Parathyroid adenoma (tissue), 2 donors: Measurements from ENCODE around the gene DUS2.
"Not testable (repeated sequence)": the region's sequence is repeated elsewhere in the genome, so short reads cannot be mapped to it uniquely, and the experiment has no call there.

Experiments used
- H2AFZ ChIP-seq: fragments of 300-600 bp; sonication (generic); one replicate; pipeline ENCODE4 v1.7.0; 2017; ENCODE audit warnings: antibody characterized with exemption, mild to moderate bottlenecking
- H3K27ac ChIP-seq: fragments of 300-600 bp; sonication (generic); one replicate; pipeline ENCODE4 v1.7.0; 2017
- H3K27me3 ChIP-seq: fragments of 300-600 bp; sonication (generic); one replicate; pipeline ENCODE4 v1.7.0; 2017; ENCODE audit warnings: low read length; ENCODE audit not compliant: control insufficient read depth, insufficient read depth
- H3K36me3 ChIP-seq: fragments of 300-600 bp; sonication (generic); one replicate; pipeline ENCODE4 v1.7.0; 2017; ENCODE audit warnings: low read length; ENCODE audit not compliant: control insufficient read depth, insufficient read depth
- H3K4me1 ChIP-seq: fragments of 300-600 bp; sonication (generic); one replicate; pipeline ENCODE4 v1.7.0; 2017; ENCODE audit warnings: control low read depth
- H3K4me2 ChIP-seq: fragments of 300-600 bp; sonication (generic); one replicate; pipeline ENCODE4 v1.7.0; 2017; ENCODE audit warnings: low read length
- H3K4me3 ChIP-seq: fragments of 300-600 bp; sonication (generic); one replicate; pipeline ENCODE4 v1.7.0; 2017; ENCODE audit warnings: low read depth, low read length
- H3K79me2 ChIP-seq: fragments of 300-600 bp; sonication (generic); one replicate; pipeline ENCODE4 v1.7.0; 2017; ENCODE audit warnings: control low read depth
- H3K9ac ChIP-seq: fragments of 300-600 bp; sonication (generic); one replicate; pipeline ENCODE4 v1.7.0; 2017; ENCODE audit warnings: mild to moderate bottlenecking
- H3K9me3 ChIP-seq: fragments of 300-600 bp; sonication (generic); one replicate; pipeline ENCODE4 v1.7.0; 2017; ENCODE audit warnings: low read length; ENCODE audit not compliant: control insufficient read depth
- TF ChIP-seq, protein P1 (sequence below): fragments of 300-600 bp; sonication (generic); IDR thresholded peaks from one replicate; pipeline ENCODE4 v1.7.0; 2017; ENCODE audit warnings: antibody characterized with exemption, mild to moderate bottlenecking
- donor health status: primary hyperparathyroidism.

DUS2 gene

DNA sequence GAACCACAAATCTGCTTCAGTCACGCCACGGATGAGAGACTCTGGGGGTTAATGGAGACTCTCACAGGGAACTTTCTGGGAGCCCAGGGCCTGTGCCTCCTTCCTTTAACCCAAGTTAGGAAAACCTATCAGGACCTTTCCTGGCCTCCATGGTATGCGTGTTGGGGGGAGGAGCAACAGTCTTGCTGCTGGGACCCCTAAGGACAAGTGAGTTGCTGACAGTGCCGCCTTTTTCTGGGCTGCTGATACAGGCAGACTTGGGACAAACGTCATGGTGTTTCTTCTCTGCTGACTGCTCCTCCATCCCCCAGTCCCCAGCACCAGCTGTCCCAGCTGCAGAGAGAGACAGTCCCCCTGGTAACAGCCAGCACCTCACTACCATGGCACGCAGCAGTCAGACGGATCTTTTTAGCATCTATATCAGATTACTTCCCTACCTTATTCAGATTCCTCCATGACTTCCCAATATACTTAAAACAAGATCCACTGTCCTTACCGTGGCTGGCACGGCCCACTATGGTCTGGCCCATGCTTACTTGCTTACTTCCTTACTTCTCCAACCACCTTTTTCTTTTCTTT, 13.8 kb upstream of the DUS2 start:
- H2AFZ ChIP-seq = no peak overlapping the region

DNA sequence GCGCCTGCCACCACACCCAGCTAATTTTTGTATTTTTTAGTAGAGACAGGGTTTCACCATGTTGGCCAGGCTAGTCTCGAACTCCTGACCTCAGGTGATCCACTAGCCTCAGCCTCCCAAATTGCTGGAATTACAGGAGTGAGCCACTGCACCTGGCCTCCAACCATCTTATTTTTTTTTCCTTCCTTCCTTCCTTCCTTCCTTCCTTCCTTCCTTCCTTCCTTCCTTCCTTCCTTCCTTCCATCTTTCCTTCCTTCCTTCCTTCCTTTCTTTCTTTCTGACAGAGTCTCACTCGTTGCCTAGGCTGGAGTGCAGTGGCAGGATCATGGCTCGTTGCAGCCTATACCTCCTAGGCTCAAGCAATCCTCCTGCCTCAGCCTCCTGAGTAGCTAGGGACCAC, 13.2 kb upstream of the DUS2 start:
- not testable (repeated sequence) for H3K9ac ChIP-seq, H3K27ac ChIP-seq, H3K79me2 ChIP-seq, H3K4me1 ChIP-seq, H3K36me3 ChIP-seq, H3K4me3 ChIP-seq, H3K27me3 ChIP-seq, H3K9me3 ChIP-seq, H2AFZ ChIP-seq, H3K4me2 ChIP-seq

More for the DNA sequence above, 13.8 kb upstream of the DUS2 start:
- Histone ChIP-seq H3K36me3 (no peaks in the 10 kb centered on the region), H3K4me1 (no peaks in the 10 kb centered on the region), H3K4me2 (no peak overlapping the region), H3K4me3 (no peak overlapping the region), H3K27ac (no peak overlapping the region), H3K79me2 (no peaks in the 10 kb centered on the region), H3K9ac (no peak overlapping the region), H3K9me3 (no peaks in the 10 kb centered on the region), H3K27me3 (no peaks in the 10 kb centered on the region)
- TF ChIP-seq, protein P1, sequence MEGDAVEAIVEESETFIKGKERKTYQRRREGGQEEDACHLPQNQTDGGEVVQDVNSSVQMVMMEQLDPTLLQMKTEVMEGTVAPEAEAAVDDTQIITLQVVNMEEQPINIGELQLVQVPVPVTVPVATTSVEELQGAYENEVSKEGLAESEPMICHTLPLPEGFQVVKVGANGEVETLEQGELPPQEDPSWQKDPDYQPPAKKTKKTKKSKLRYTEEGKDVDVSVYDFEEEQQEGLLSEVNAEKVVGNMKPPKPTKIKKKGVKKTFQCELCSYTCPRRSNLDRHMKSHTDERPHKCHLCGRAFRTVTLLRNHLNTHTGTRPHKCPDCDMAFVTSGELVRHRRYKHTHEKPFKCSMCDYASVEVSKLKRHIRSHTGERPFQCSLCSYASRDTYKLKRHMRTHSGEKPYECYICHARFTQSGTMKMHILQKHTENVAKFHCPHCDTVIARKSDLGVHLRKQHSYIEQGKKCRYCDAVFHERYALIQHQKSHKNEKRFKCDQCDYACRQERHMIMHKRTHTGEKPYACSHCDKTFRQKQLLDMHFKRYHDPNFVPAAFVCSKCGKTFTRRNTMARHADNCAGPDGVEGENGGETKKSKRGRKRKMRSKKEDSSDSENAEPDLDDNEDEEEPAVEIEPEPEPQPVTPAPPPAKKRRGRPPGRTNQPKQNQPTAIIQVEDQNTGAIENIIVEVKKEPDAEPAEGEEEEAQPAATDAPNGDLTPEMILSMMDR = no peak

DNA sequence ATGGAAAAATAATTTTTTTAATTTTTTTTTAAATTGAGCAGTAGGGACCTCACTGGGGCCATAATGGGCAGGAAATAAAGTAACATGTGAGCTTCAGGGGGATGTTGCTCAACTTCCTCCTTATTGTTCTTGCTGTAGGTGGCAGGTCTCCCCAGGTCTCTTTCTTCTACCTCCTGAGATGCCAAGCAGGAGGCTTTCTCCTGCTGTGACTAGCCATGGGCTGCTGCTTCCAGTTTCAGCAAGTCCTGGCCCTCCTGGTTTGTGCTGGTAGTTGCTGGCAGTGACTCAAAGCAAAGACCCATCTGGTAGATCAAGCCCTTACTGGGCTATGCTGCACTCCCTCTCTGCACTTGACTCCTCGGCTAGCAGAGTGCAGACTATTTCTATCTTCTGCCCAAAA, 9.6 kb upstream of the DUS2 start:
- no peaks in the 10 kb centered on the region for H3K27me3 ChIP-seq
- no peak overlapping the region for H3K4me2 ChIP-seq
- H2AFZ ChIP-seq = no peak overlapping the region
- no peaks in the 10 kb centered on the region for H3K4me1 ChIP-seq
- no peak overlapping the region for H3K27ac ChIP-seq
- TF ChIP-seq, protein P1 = no peak
- no peak overlapping the region for H3K9ac ChIP-seq
- no peaks in the 10 kb centered on the region for H3K9me3 ChIP-seq
- H3K79me2 ChIP-seq = no peaks in the 10 kb centered on the region
- no peaks in the 10 kb centered on the region for H3K36me3 ChIP-seq
- no peak overlapping the region for H3K4me3 ChIP-seq

DNA sequence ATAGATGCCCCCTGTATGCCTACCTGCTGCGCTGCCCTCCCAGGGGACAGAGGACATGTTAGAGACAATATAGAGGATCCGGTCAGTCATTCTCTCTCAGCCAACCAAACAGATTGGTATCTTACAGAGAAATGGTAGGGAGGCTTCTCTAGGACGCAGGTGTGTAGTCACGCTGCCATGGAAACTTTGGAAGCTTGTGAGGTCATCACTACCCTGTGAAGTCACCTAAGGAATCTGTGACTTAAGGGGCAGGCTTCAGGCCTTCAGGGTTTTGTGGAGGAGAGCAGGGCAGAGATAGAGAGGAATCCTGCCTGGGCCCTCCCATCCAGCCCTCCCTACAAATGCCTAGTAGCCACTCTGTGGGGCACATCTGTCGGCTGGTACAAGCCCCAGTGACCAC, 7.4 kb upstream of the DUS2 start, which contains the start of gene DPEP2NB:
TSS of gene DPEP2NB (minus strand) at position 231 of the 400 bp plus-strand sequence. CDS start at position 90, 141 bp downstream.
- TF ChIP-seq, protein P1 = no peak
- peak within 1 kb of the TSS; percentile 5 for H2AFZ ChIP-seq
- no peaks in the 10 kb centered on the region for H3K79me2 ChIP-seq
- H3K27ac ChIP-seq = no peak within 1 kb of the TSS
- no peak within 1 kb of the TSS for H3K9ac ChIP-seq
- no peaks in the 10 kb centered on the region for H3K4me1 ChIP-seq
- no peaks in the 10 kb centered on the region for H3K27me3 ChIP-seq
- H3K4me2 ChIP-seq = no peak within 1 kb of the TSS
- H3K9me3 ChIP-seq = no peaks in the 10 kb centered on the region
- no peak within 1 kb of the TSS for H3K4me3 ChIP-seq
- H3K36me3 ChIP-seq = no peaks in the 10 kb centered on the region

DNA sequence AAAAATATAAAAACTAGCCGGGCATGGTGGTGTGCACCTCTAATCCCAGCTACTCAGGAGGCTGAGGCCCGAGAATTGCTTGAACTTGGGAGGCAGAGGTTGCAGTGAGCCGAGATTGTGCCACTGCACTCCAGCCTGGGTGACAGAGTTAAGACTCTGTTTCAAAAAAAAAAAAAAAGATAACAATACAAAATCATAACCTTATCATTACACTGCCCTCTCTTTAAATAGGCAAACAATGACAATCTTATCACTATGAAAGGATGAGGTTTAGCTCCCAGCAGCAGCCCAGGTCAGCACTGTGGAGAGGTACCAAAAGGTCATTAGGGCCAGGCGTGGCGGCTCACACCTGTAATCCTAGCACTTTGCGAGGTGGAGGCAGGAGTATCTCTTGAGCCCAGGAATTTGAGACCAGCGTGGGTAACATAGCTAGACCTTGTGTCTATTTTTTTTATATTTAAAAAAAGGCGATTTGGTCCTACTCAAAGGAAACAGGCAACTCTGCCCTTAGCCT, 3.9 kb upstream of the DUS2 start:
- no peak overlapping the region for H3K4me2 ChIP-seq
- H3K4me3 ChIP-seq = no peak overlapping the region
- no peaks in the 10 kb centered on the region for H3K36me3 ChIP-seq
- TF ChIP-seq, protein P1 = no peak
- H3K27ac ChIP-seq = no peak overlapping the region
- H2AFZ ChIP-seq = no peak overlapping the region
- no peaks in the 10 kb centered on the region for H3K4me1 ChIP-seq
- no peaks in the 10 kb centered on the region for H3K27me3 ChIP-seq
- no peaks in the 10 kb centered on the region for H3K9me3 ChIP-seq
- peaks cover 13% of the 10 kb centered on the region for H3K79me2 ChIP-seq
- H3K9ac ChIP-seq = no peak overlapping the region
